A673 (cell line): ENCODE measurements around the gene SF3B6.

ENCODE experiments used
- EZH2 ChIP-seq: fragments of 200-600 bp; sonication (generic); IDR thresholded peaks from 2 replicates; pipeline ENCODE4 v1.6.1; 2017; ENCODE audit warnings: borderline replicate concordance, low read depth, mild to moderate bottlenecking, mixed read lengths, antibody characterized with exemption, low read length; ENCODE audit not compliant: poor library complexity, severe bottlenecking
- TF ChIP-seq, protein P1 (sequence below): fragments of 300-800, 200-600 bp; sonication (generic); conservative IDR thresholded peaks from 2 replicates; pipeline ENCODE4 v1.5.1; 2017; ENCODE audit warnings: low read depth, mild to moderate bottlenecking, antibody characterized with exemption, low read length, moderate library complexity, mixed read lengths

- TF ChIP-seq, protein P1, sequence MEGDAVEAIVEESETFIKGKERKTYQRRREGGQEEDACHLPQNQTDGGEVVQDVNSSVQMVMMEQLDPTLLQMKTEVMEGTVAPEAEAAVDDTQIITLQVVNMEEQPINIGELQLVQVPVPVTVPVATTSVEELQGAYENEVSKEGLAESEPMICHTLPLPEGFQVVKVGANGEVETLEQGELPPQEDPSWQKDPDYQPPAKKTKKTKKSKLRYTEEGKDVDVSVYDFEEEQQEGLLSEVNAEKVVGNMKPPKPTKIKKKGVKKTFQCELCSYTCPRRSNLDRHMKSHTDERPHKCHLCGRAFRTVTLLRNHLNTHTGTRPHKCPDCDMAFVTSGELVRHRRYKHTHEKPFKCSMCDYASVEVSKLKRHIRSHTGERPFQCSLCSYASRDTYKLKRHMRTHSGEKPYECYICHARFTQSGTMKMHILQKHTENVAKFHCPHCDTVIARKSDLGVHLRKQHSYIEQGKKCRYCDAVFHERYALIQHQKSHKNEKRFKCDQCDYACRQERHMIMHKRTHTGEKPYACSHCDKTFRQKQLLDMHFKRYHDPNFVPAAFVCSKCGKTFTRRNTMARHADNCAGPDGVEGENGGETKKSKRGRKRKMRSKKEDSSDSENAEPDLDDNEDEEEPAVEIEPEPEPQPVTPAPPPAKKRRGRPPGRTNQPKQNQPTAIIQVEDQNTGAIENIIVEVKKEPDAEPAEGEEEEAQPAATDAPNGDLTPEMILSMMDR: peak; percentile 59
- TF ChIP-seq EZH2: no peak
Observed at GRCh38 chr2:24024018-24024417, 52.1 kb downstream of the SF3B6 start.
